Measurements from ENCODE around the gene SEMA5A.
A peak's percentile ranks its signal among the peaks of the same experiment; 100 is the strongest.

Gene SEMA5A, protein sequence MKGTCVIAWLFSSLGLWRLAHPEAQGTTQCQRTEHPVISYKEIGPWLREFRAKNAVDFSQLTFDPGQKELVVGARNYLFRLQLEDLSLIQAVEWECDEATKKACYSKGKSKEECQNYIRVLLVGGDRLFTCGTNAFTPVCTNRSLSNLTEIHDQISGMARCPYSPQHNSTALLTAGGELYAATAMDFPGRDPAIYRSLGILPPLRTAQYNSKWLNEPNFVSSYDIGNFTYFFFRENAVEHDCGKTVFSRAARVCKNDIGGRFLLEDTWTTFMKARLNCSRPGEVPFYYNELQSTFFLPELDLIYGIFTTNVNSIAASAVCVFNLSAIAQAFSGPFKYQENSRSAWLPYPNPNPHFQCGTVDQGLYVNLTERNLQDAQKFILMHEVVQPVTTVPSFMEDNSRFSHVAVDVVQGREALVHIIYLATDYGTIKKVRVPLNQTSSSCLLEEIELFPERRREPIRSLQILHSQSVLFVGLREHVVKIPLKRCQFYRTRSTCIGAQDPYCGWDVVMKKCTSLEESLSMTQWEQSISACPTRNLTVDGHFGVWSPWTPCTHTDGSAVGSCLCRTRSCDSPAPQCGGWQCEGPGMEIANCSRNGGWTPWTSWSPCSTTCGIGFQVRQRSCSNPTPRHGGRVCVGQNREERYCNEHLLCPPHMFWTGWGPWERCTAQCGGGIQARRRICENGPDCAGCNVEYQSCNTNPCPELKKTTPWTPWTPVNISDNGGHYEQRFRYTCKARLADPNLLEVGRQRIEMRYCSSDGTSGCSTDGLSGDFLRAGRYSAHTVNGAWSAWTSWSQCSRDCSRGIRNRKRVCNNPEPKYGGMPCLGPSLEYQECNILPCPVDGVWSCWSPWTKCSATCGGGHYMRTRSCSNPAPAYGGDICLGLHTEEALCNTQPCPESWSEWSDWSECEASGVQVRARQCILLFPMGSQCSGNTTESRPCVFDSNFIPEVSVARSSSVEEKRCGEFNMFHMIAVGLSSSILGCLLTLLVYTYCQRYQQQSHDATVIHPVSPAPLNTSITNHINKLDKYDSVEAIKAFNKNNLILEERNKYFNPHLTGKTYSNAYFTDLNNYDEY

GRCh38 chr5:9545992-9546851, at the start of gene SEMA5A:
TSS of gene SEMA5A (minus strand) at chr5:9546075. CDS start at chr5:9379946, 166,129 bp downstream.
- DNase-seq: peak in 1 of 2 experiments; percentile 7

DNA sequence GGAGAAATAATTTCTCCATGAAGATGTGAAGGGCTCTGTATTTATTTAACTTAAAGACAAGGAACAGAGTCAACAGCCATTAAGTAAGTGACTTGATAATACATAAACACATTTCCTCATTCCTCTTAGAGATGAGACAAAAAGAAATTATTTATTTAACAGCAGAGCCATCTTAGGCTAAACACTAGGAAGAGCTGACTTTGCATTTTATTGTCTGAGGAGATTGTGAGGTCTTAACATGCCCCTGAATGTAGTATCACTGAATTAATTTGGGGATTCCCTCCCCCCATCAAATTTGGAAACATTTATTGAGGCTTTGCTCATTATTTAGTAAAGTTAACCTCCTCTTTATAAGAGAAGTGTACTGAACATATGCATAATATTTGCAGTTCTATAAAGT, 49.0 kb upstream of the SEMA5A start:
- no peak for DNase-seq
- TF ChIP-seq GATA1 (IDR thresholded peaks at IDR 0.05; ENCODE audit: low read depth, low read length): no peak
- TF ChIP-seq POLR2A (IDR thresholded peaks at IDR 0.05; ENCODE audit: low read length): no peak

More at GRCh38 chr5:9545992-9546851, at the start of gene SEMA5A:
- TF ChIP-seq POLR2A (IDR thresholded peaks at IDR 0.05; ENCODE audit: low read length): no peak
- no peak for TF ChIP-seq GATA1 (IDR thresholded peaks at IDR 0.05; ENCODE audit: low read depth, low read length)

DNA sequence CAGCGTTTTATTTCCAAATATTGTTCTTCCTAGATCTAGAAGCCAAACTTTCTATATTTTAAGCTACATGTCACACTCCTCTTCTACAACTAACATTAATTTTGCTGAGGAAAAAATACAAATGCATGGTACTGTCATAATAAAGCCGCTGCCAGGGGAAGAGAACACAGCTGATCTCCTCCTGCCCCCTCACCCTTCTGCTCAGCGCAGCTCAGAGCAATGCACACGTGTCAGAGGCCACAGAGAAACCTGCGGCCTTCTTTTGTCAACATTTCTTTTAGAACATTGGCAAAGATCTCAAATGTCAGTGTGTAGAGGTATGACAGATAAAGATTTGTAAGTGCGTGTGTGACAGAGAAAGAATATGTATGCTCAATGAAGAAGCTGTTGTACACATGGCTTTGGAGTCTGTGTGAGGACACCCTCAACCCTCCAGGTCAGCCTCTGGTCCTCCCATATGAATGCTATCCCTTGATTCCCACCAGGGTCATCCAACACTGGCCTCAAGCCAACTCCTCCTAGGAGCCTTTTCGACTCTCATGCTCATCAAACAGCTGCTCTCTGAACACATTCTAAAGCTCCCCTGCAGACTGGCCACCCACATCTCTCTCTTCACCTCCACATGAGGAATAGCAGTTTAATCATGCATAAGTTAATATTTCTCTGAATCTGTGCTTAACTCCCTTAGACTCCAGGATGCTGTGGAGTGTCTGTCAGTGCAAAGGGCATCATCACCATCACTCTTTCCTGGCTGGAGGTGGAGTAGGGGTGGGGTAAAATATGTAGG, 43.4 kb upstream of the SEMA5A start:
- no peak for DNase-seq
- no peak for TF ChIP-seq GATA1 (IDR thresholded peaks at IDR 0.05; ENCODE audit: low read depth, low read length)
- no peak for TF ChIP-seq POLR2A (IDR thresholded peaks at IDR 0.05; ENCODE audit: low read length)

DNA sequence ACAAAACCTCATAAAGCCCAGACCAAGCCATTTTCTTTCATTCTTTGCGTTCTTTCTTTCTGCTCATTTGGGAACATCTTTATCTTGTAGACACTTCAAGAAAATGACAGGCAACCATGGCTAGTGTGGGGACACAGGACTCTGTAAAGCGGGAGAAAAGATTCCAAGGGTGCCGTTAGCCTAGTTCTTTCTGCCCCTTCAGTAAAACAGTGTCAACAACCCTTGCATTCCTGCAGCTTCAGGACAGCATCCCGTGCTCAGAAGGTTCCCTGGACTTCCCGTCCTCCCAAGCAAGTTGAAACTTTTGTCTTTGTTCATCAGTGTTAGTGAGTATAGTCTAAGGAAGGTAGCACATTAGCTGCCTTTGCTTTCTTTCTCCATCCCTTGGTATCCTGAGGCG, 42.4 kb upstream of the SEMA5A start:
- TF ChIP-seq POLR2A (IDR thresholded peaks at IDR 0.05; ENCODE audit: low read length): no peak
- no peak for DNase-seq

GRCh38 chr5:9587135-9587534, 41.3 kb upstream of the SEMA5A start:
- DNase-seq: no peak
- TF ChIP-seq GATA1 (IDR thresholded peaks at IDR 0.05; ENCODE audit: low read depth, low read length) (no peak), POLR2A (IDR thresholded peaks at IDR 0.05; ENCODE audit: low read length) (no peak)

DNA sequence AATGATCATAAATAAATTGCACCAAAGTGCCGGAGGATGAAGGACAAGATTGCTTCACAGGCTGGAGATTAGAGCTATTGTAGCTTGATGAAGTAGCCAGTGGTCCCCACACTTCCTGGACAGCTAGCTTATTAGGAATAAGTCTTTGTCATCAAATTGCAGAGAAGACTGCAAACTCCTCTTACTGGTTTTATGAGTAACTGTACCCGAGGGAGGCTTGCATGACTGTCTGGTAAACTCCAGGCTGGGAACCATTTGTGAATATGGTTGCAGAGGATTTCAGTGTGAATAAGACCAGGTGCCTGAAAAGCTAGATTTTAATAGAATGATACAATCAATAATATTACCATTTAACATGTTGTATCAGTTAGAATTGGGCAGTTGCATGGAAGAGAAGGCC, 36.5 kb upstream of the SEMA5A start:
- TF ChIP-seq POLR2A (IDR thresholded peaks at IDR 0.05; ENCODE audit: low read length) (no peak), GATA1 (IDR thresholded peaks at IDR 0.05; ENCODE audit: low read depth, low read length) (no peak)
- no peak for DNase-seq

GRCh38 chr5:9573796-9574195, 27.9 kb upstream of the SEMA5A start:
- TF ChIP-seq POLR2A (IDR thresholded peaks at IDR 0.05; ENCODE audit: low read length): no peak
- no peak for DNase-seq

GRCh38 chr5:9572246-9572645, 26.4 kb upstream of the SEMA5A start:
- no peak for DNase-seq
- TF ChIP-seq POLR2A (IDR thresholded peaks at IDR 0.05; ENCODE audit: low read length) (no peak), GATA1 (IDR thresholded peaks at IDR 0.05; ENCODE audit: low read depth, low read length) (no peak)

- no peak for DNase-seq
- TF ChIP-seq POLR2A (IDR thresholded peaks at IDR 0.05; ENCODE audit: low read length) (no peak), GATA1 (IDR thresholded peaks at IDR 0.05; ENCODE audit: low read depth, low read length) (no peak)
Measured at GRCh38 chr5:9570876-9571275, 25.0 kb upstream of the SEMA5A start.

DNA sequence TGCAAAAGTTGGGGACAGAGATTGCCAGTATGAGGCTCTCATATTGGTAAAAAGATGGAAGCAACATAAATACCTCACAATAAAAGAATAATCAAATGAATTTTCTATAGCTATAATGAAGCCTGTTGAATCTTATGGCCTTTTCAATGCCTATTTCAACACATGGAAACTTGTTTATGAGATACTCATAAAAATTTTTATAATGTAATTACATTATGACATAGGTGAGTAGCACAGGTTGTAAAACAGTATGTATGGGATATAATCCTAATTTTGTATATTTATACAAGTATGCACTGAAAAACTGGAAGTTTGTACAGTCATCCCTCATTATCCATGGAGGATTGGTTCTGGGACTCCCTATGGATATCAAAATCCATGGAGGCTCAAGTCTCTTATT, 21.2 kb upstream of the SEMA5A start:
- TF ChIP-seq GATA1 (IDR thresholded peaks at IDR 0.05; ENCODE audit: low read depth, low read length) (no peak), POLR2A (IDR thresholded peaks at IDR 0.05; ENCODE audit: low read length) (no peak)
- no peak for DNase-seq

GRCh38 chr5:9564752-9565151, 18.9 kb upstream of the SEMA5A start:
- DNase-seq: no peak
- no peak for TF ChIP-seq POLR2A (IDR thresholded peaks at IDR 0.05; ENCODE audit: low read length)
- no peak for TF ChIP-seq GATA1 (IDR thresholded peaks at IDR 0.05; ENCODE audit: low read depth, low read length)

GRCh38 chr5:9562141-9562540, 16.3 kb upstream of the SEMA5A start:
- DNase-seq: no peak
- no peak for TF ChIP-seq POLR2A (IDR thresholded peaks at IDR 0.05; ENCODE audit: low read length)
- TF ChIP-seq GATA1 (IDR thresholded peaks at IDR 0.05; ENCODE audit: low read depth, low read length): no peak

GRCh38 chr5:9559965-9560364, 14.1 kb upstream of the SEMA5A start:
- DNase-seq: no peak
- TF ChIP-seq GATA1 (IDR thresholded peaks at IDR 0.05; ENCODE audit: low read depth, low read length) (no peak), POLR2A (IDR thresholded peaks at IDR 0.05; ENCODE audit: low read length) (no peak)

All from erythroblast (primary cell).